ENCODE data around the gene SCN5A. TPM values are rescaled to one million over a fixed set of nuclear protein-coding genes. Genes with fewer than 3 reads are reported as not detected.
A peak's percentile ranks its signal among the peaks of the same experiment; 100 is the strongest.

SCN5A gene
- polyA plus RNA-seq, 6 donors from 2014 or later, result not detected

GRCh38 chr3:38645076-38645475 lies 4.4 kb downstream of the SCN5A start:
- H3K27ac Mint-ChIP-seq, result no peak overlapping the region
- DNase-seq (no peak), ATAC-seq (ENCODE audit: low read depth in 2 of 2) (no peak)
- H3K36me3 Mint-ChIP-seq, result no peaks in the 10 kb centered on the region
- H3K4me1 Mint-ChIP-seq, result peaks cover 0 to 9% (median 8%) of the 10 kb centered on the region in 3 donors
- H3K27me3 Mint-ChIP-seq, result peaks cover 0 to 6% (median 0%) of the 10 kb centered on the region in 3 donors
- no peak overlapping the region for H3K4me3 Mint-ChIP-seq
- no peaks in the 10 kb centered on the region for H3K9me3 Mint-ChIP-seq

DNA sequence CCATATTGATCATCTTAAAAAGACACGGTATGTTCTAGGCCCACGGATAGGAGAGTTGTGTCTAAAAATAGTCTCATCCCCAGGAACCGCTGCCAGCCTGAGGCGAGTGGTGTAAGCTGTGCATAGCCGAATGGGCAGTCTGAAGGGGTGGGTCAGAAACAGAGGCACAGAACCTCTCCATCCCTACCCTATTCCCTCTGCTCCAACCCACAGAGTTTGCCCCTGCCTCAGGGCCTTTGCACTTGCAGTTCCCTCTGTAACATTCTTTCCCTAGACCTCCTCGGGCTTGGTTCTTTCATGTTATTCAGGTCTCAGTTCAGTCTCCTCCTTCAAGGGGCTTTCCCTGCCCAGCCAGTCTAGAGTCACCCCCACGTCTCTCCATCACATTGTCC lies 4.8 kb downstream of the SCN5A start:
- peaks cover 0 to 9% (median 8%) of the 10 kb centered on the region in 3 donors for H3K4me1 Mint-ChIP-seq
- H3K9me3 Mint-ChIP-seq, result no peaks in the 10 kb centered on the region
- H3K36me3 Mint-ChIP-seq, result no peaks in the 10 kb centered on the region
- peaks cover 0 to 6% (median 0%) of the 10 kb centered on the region in 3 donors for H3K27me3 Mint-ChIP-seq
- H3K27ac Mint-ChIP-seq, result no peak overlapping the region
- no peak for DNase-seq
- no peak overlapping the region for H3K4me3 Mint-ChIP-seq
- no peak for ATAC-seq (ENCODE audit: low read depth in 2 of 2)

GRCh38 chr3:38644016-38644661 lies 5.3 kb downstream of the SCN5A start:
- Mint-ChIP-seq H3K4me3 (no peak overlapping the region), H3K4me1 (peaks cover 0 to 9% (median 8%) of the 10 kb centered on the region in 3 donors), H3K9me3 (no peaks in the 10 kb centered on the region), H3K27ac (peak overlapping the region in 1 of 6 donors; percentile 3), H3K27me3 (peaks cover 0 to 6% (median 0%) of the 10 kb centered on the region in 3 donors), H3K36me3 (no peaks in the 10 kb centered on the region)
- DNase-seq (no peak), ATAC-seq (ENCODE audit: low read depth in 2 of 2) (no peak)

- DNase-seq (no peak), ATAC-seq (ENCODE audit: low read depth in 2 of 2) (no peak)
- Mint-ChIP-seq H3K9me3 (no peaks in the 10 kb centered on the region), H3K4me1 (peaks cover 0 to 5% (median 4%) of the 10 kb centered on the region in 3 donors), H3K27ac (no peak overlapping the region), H3K4me3 (no peak overlapping the region), H3K36me3 (no peaks in the 10 kb centered on the region), H3K27me3 (peaks cover 0 to 6% (median 0%) of the 10 kb centered on the region in 3 donors)
Observed at GRCh38 chr3:38643592-38643991, 5.9 kb downstream of the SCN5A start.

DNA sequence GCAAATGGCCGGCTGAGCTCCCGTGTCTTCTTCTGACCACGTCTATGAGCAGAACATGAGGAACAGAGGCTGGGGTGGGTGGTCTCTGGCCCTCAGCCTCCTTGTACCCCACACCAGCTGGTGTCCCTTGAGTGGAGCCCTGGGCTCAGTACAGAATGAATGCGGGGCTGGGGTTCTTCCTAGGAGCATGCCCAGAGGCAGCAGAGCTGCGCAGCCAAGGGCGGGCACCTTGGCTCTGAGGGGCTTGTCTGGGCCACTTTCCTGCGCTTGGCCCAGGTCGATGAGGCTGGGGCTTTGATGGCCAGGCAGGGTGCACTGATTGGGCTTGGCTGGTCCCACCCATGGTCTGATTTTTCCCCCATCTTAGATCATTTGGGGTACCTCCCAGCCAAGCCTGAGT lies 6.4 kb downstream of the SCN5A start:
- no peaks in the 10 kb centered on the region for H3K36me3 Mint-ChIP-seq
- no peak for DNase-seq
- no peaks in the 10 kb centered on the region for H3K9me3 Mint-ChIP-seq
- ATAC-seq (ENCODE audit: low read depth in 2 of 2), result no peak
- peaks cover 0 to 9% (median 3%) of the 10 kb centered on the region in 3 donors for H3K27me3 Mint-ChIP-seq
- H3K4me1 Mint-ChIP-seq, result peaks cover 0 to 2% (median 0%) of the 10 kb centered on the region in 3 donors
- H3K4me3 Mint-ChIP-seq, result no peak overlapping the region
- no peak overlapping the region for H3K27ac Mint-ChIP-seq

- no peak overlapping the region for H3K4me3 Mint-ChIP-seq
- H3K36me3 Mint-ChIP-seq, result no peaks in the 10 kb centered on the region
- H3K27me3 Mint-ChIP-seq, result peaks cover 9 to 13% (median 11%) of the 10 kb centered on the region in 3 donors
- no peak for DNase-seq
- no peak for ATAC-seq (ENCODE audit: low read depth in 2 of 2)
- H3K4me1 Mint-ChIP-seq, result no peaks in the 10 kb centered on the region
- H3K9me3 Mint-ChIP-seq, result no peaks in the 10 kb centered on the region
- no peak overlapping the region for H3K27ac Mint-ChIP-seq
Observed at GRCh38 chr3:38641461-38642110, 7.9 kb downstream of the SCN5A start.

DNA sequence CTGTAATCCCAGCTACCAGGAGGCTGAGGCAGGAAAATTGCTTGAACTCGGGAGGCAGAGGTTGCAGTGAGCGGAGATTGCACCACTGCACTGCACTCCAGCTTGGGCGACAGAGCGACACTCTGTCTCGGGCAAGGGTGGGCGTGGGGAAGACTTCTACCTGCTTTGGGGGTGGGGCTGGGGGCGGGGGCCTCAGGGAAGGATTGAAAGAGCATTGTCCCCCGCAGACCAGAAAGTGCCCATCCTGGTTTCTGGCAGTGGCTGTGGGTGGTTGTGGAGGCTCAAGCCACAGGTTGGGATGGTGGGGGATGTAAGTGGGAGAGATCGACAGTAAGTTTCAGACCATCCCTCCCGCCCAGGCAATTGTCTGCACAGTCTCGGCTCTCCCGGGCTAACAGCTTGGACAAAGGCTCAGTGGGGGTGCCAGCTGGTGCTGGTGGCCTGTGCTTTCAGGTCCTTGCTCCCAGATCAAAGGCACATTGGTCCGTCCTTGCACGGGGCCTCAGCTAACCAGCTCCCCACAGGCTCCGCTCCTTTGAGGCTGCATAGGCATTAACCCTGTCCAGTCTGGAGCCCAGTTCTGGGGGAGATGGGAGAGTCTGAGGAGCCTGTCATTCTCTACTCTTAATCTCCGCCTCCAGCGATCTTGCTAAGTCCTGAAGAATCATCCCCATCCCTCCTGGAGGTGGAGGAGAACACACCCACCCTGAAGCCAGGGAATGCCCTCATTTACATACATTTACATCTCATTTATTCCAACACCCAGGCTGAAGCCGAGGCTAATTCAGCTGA lies 8.6 kb downstream of the SCN5A start:
- Mint-ChIP-seq H3K36me3 (no peaks in the 10 kb centered on the region), H3K27ac (no peak overlapping the region), H3K4me3 (no peak overlapping the region), H3K27me3 (peaks cover 9 to 13% (median 11%) of the 10 kb centered on the region in 3 donors), H3K9me3 (no peaks in the 10 kb centered on the region), H3K4me1 (no peaks in the 10 kb centered on the region)
- no peak for ATAC-seq (ENCODE audit: low read depth in 2 of 2)
- DNase-seq, result no peak

GRCh38 chr3:38638354-38638753 lies 11.1 kb downstream of the SCN5A start:
- Mint-ChIP-seq H3K4me1 (no peaks in the 10 kb centered on the region), H3K4me3 (no peak overlapping the region), H3K9me3 (no peaks in the 10 kb centered on the region), H3K27me3 (peaks cover 4 to 13% (median 11%) of the 10 kb centered on the region in 3 donors), H3K36me3 (no peaks in the 10 kb centered on the region), H3K27ac (no peak overlapping the region)
- ATAC-seq (ENCODE audit: low read depth in 2 of 2) (no peak), DNase-seq (no peak)

- no peaks in the 10 kb centered on the region for H3K36me3 Mint-ChIP-seq
- H3K27me3 Mint-ChIP-seq, result peaks cover 4 to 14% (median 12%) of the 10 kb centered on the region in 3 donors
- no peak overlapping the region for H3K27ac Mint-ChIP-seq
- no peaks in the 10 kb centered on the region for H3K9me3 Mint-ChIP-seq
- no peak overlapping the region for H3K4me3 Mint-ChIP-seq
- no peaks in the 10 kb centered on the region for H3K4me1 Mint-ChIP-seq
- no peak for ATAC-seq (ENCODE audit: low read depth in 2 of 2)
- DNase-seq, result no peak
Observed at GRCh38 chr3:38637906-38638305, 11.6 kb downstream of the SCN5A start.

GRCh38 chr3:38636881-38637280 lies 12.6 kb downstream of the SCN5A start:
- H3K4me3 Mint-ChIP-seq, result no peak overlapping the region
- H3K27ac Mint-ChIP-seq, result no peak overlapping the region
- H3K36me3 Mint-ChIP-seq, result no peaks in the 10 kb centered on the region
- H3K9me3 Mint-ChIP-seq, result peaks cover 0 to 7% (median 0%) of the 10 kb centered on the region in 7 donors
- no peak for DNase-seq
- peaks cover 4 to 22% (median 21%) of the 10 kb centered on the region in 3 donors for H3K27me3 Mint-ChIP-seq
- peaks cover 0 to 2% (median 0%) of the 10 kb centered on the region in 3 donors for H3K4me1 Mint-ChIP-seq
- ATAC-seq (ENCODE audit: low read depth in 2 of 2), result no peak

DNA sequence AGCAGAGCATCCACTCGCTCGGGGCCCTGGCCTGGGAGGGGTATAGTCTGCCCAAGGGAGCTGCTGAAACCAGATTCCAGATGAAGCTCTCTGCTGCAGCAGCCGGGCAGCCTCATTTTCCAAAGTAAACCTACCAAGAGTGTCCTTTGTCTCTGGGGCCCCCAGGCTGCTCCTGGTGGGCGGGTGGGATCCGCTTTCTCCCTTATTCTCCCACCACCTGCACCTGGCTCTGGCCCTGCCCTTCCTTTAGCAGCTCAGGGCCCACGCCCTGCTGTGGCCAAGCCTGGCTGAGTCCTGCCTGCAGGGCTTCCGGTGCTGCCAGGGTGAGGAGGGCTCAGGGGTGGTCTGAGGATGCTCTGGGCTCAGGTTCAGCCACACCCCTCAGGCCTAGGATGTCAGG lies 13.0 kb downstream of the SCN5A start:
- H3K36me3 Mint-ChIP-seq, result no peaks in the 10 kb centered on the region
- H3K27ac Mint-ChIP-seq, result no peak overlapping the region
- ATAC-seq (ENCODE audit: low read depth in 2 of 2) (no peak), DNase-seq (no peak)
- peaks cover 4 to 26% (median 21%) of the 10 kb centered on the region in 3 donors for H3K27me3 Mint-ChIP-seq
- H3K4me3 Mint-ChIP-seq, result no peak overlapping the region
- peaks cover 0 to 5% (median 0%) of the 10 kb centered on the region in 3 donors for H3K4me1 Mint-ChIP-seq
- peaks cover 0 to 11% (median 0%) of the 10 kb centered on the region in 7 donors for H3K9me3 Mint-ChIP-seq

- no peak overlapping the region for H3K4me3 Mint-ChIP-seq
- no peak overlapping the region for H3K27ac Mint-ChIP-seq
- ATAC-seq (ENCODE audit: low read depth in 2 of 2), result no peak
Observed at GRCh38 chr3:38634111-38634510, 15.4 kb downstream of the SCN5A start.

DNA sequence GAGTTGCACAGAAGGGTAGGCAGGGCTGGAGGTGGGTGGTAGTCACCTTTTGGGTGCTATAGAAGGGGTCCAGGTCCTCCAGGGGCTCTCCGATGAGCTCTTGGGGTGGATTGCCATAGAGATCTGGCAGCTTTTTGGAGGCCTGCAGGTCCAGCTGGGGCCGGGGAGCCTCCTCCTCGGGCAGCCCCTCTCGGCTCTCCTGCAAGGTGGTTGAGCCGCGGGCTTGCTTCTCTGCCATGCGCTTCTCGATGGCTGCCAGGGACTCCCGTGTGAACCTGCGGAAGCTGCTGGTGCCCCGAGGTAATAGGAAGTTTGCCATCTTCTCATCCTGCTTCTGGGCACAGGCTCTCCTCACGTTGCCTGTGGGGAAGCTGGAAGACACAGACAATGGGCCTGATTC lies 16.5 kb downstream of the SCN5A start:
- Mint-ChIP-seq H3K27ac (no peak overlapping the region), H3K9me3 (peaks cover 0 to 13% (median 0%) of the 10 kb centered on the region in 7 donors), H3K27me3 (peaks cover 0 to 26% (median 21%) of the 10 kb centered on the region in 3 donors), H3K4me3 (no peak overlapping the region), H3K36me3 (no peaks in the 10 kb centered on the region), H3K4me1 (peaks cover 0 to 6% (median 0%) of the 10 kb centered on the region in 3 donors)
- ATAC-seq (ENCODE audit: low read depth in 2 of 2) (no peak), DNase-seq (no peak)

More at GRCh38 chr3:38634111-38634510, 15.4 kb downstream of the SCN5A start:
- DNase-seq, result no peak
- Mint-ChIP-seq H3K4me1 (peaks cover 0 to 6% (median 0%) of the 10 kb centered on the region in 3 donors), H3K27me3 (peaks cover 4 to 30% (median 21%) of the 10 kb centered on the region in 3 donors), H3K9me3 (peaks cover 0 to 13% (median 0%) of the 10 kb centered on the region in 7 donors), H3K36me3 (no peaks in the 10 kb centered on the region)
